ENCODE measurements around the gene WFDC13. TPM values are rescaled to one million over a fixed set of nuclear protein-coding genes. Genes with fewer than 3 reads are reported as not detected.
A peak's percentile ranks its signal among the peaks of the same experiment; 100 is the strongest.

WFDC13 gene
- total RNA-seq, 2 donors from 2014 or later, result not detected

GRCh38 chr20:45735552-45735951 lies 33.7 kb downstream of the WFDC13 start:
- no peak for ATAC-seq (replicated peaks)
- no peaks in the 10 kb centered on the region for H3K4me1 Mint-ChIP-seq
- H3K27me3 Mint-ChIP-seq, result peaks cover 22% of the 10 kb centered on the region
- H3K27ac Mint-ChIP-seq, result no peak overlapping the region
- no peaks in the 10 kb centered on the region for H3K36me3 Mint-ChIP-seq (ENCODE audit: low read depth)
- H3K4me3 Mint-ChIP-seq, result no peak overlapping the region
- H3K9me3 Mint-ChIP-seq, result peaks cover 9% of the 10 kb centered on the region

GRCh38 chr20:45735988-45736387 lies 34.1 kb downstream of the WFDC13 start:
- Mint-ChIP-seq H3K9me3 (peaks cover 6% of the 10 kb centered on the region), H3K4me3 (no peak overlapping the region), H3K27ac (no peak overlapping the region), H3K27me3 (peaks cover 20% of the 10 kb centered on the region), H3K36me3 (ENCODE audit: low read depth) (no peaks in the 10 kb centered on the region), H3K4me1 (no peaks in the 10 kb centered on the region)
- ATAC-seq (replicated peaks), result no peak

DNA sequence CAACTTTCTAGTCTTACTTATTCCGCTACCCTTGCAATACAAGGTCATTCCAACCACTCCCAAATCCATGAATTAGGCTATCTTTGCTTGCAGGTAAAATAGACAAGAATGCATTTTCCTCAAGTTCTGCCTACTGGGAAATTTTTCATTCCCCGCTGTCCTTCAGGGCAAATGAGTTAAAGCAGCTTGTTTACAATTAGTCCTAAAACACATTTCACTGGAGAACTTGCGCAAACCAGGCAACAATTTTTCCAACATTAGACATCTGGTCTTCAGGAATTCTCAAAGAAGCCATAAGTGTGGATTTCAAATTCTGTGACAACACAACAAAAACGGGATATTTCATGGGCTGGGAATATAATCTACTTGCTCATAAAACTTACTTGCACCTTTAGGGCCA lies 40.8 kb downstream of the WFDC13 start:
- peaks cover 14% of the 10 kb centered on the region for H3K27me3 Mint-ChIP-seq
- no peak for ATAC-seq (replicated peaks)
- H3K4me1 Mint-ChIP-seq, result no peaks in the 10 kb centered on the region
- no peak overlapping the region for H3K27ac Mint-ChIP-seq
- H3K9me3 Mint-ChIP-seq, result no peaks in the 10 kb centered on the region
- H3K4me3 Mint-ChIP-seq, result no peak overlapping the region
- no peaks in the 10 kb centered on the region for H3K36me3 Mint-ChIP-seq (ENCODE audit: low read depth)

DNA sequence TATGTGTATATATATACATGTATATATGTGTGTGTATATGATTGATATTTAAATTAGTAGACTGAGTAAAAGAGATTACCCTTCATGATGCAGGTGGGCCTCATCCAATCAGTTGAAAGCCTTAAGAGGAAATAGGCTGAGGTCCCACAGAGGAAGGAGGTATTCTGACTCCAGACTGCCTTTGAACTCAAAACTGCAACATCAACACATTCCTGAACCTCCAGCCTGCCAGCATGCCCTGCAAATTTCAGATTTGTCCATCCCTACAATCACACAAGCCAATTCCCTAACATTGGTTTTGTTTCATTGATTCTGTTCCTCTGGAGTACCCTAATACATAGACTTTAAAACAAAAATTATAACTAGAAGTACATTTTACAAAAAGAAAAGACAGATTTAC lies 43.2 kb downstream of the WFDC13 start:
- no peak overlapping the region for H3K4me3 Mint-ChIP-seq
- no peaks in the 10 kb centered on the region for H3K9me3 Mint-ChIP-seq
- peaks cover 26% of the 10 kb centered on the region for H3K27me3 Mint-ChIP-seq
- no peaks in the 10 kb centered on the region for H3K4me1 Mint-ChIP-seq
- H3K27ac Mint-ChIP-seq, result no peak overlapping the region
- no peaks in the 10 kb centered on the region for H3K36me3 Mint-ChIP-seq (ENCODE audit: low read depth)
- ATAC-seq (replicated peaks), result no peak

GRCh38 chr20:45751721-45752120 lies 49.9 kb downstream of the WFDC13 start:
- no peaks in the 10 kb centered on the region for H3K36me3 Mint-ChIP-seq (ENCODE audit: low read depth)
- peak overlapping the region; percentile 6 for H3K4me3 Mint-ChIP-seq
- peaks cover 36% of the 10 kb centered on the region for H3K27me3 Mint-ChIP-seq
- H3K9me3 Mint-ChIP-seq, result peaks cover 4% of the 10 kb centered on the region
- peaks cover 13% of the 10 kb centered on the region for H3K4me1 Mint-ChIP-seq
- peak; percentile 70 for ATAC-seq (replicated peaks)
- H3K27ac Mint-ChIP-seq, result peak overlapping the region; percentile 45

GRCh38 chr20:45752746-45753145 lies 50.9 kb downstream of the WFDC13 start:
- Mint-ChIP-seq H3K27ac (peak overlapping the region; percentile 45), H3K27me3 (peaks cover 30% of the 10 kb centered on the region), H3K4me1 (peaks cover 13% of the 10 kb centered on the region), H3K4me3 (peak overlapping the region; percentile 6), H3K36me3 (ENCODE audit: low read depth) (no peaks in the 10 kb centered on the region), H3K9me3 (peaks cover 4% of the 10 kb centered on the region)
- ATAC-seq (replicated peaks), result peak; percentile 86

DNA sequence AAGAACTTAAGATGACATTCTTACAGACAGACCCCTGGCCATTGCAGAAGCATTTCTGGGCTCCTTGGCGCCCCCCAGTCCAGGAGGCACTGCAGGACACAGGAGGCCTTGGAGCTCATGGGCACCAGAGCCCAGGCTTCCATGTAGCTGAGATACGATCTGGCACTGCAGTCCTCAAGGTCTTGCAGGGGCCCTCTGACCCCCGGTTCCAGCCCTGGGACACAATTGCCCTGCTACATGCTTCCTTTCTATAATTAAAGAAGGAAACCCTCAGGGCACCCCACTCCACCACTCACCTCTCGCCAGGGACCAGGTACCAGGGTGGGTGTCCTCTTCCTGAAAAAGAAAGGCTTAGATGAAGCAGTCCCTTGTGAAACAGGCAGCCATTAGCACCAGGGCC lies 56.3 kb downstream of the WFDC13 start:
- no peaks in the 10 kb centered on the region for H3K4me1 Mint-ChIP-seq
- no peak overlapping the region for H3K27ac Mint-ChIP-seq
- no peaks in the 10 kb centered on the region for H3K36me3 Mint-ChIP-seq (ENCODE audit: low read depth)
- no peak for ATAC-seq (replicated peaks)
- no peak overlapping the region for H3K4me3 Mint-ChIP-seq
- peaks cover 4% of the 10 kb centered on the region for H3K9me3 Mint-ChIP-seq
- peaks cover 23% of the 10 kb centered on the region for H3K27me3 Mint-ChIP-seq

Other genes with a start within 250 kb of the WFDC13 start
- gene WFDC2, start 232.3 kb upstream of the WFDC13 start, total RNA-seq, result 1 to 10 TPM in 1 of 2 donors, not detected in 1; 3.5 TPM
- not detected for gene SPINT3, start 186.4 kb upstream of the WFDC13 start, total RNA-seq
- not detected for gene WFDC6, start 162.6 kb upstream of the WFDC13 start, total RNA-seq
- gene EPPIN, start 154.6 kb upstream of the WFDC13 start, total RNA-seq, result not detected
- gene WFDC8, start 122.8 kb upstream of the WFDC13 start, total RNA-seq, result not detected
- gene WFDC10A, start 72.3 kb upstream of the WFDC13 start, total RNA-seq, result not detected
- gene WFDC9, start 70.8 kb upstream of the WFDC13 start, total RNA-seq, result not detected
- not detected for gene WFDC11, start 31.8 kb upstream of the WFDC13 start, total RNA-seq
- gene WFDC10B, start 3.0 kb downstream of the WFDC13 start, total RNA-seq, result not detected
- gene SPINT4, start 20.3 kb downstream of the WFDC13 start, total RNA-seq, result not detected
- not detected for gene WFDC3, start 89.8 kb downstream of the WFDC13 start, total RNA-seq
- 10 to 100 TPM; 13.0 to 26.2 TPM for gene DNTTIP1, start 89.9 kb downstream of the WFDC13 start, total RNA-seq
- gene UBE2C, start 110.6 kb downstream of the WFDC13 start, total RNA-seq, result 100 to 1,000 TPM; 209 to 224 TPM
- gene TNNC2, start 125.3 kb downstream of the WFDC13 start, total RNA-seq, result under 1 TPM in 1 of 2 donors, not detected in 1; 0.37 TPM
- gene SNX21, start 131.8 kb downstream of the WFDC13 start, total RNA-seq, result 1 to 10 TPM; 2.2 to 2.6 TPM
- 10 to 100 TPM; 21.4 to 23.2 TPM for gene ACOT8, start 155.4 kb downstream of the WFDC13 start, total RNA-seq
- gene ZSWIM3, start 155.6 kb downstream of the WFDC13 start, total RNA-seq, result 1 to 10 TPM; 7.1 to 7.6 TPM
- gene ZSWIM1, start 179.2 kb downstream of the WFDC13 start, total RNA-seq, result 10 to 100 TPM in 1 of 2 donors, 1 to 10 TPM in 1; 7.8 to 16.0 TPM
- under 1 TPM; 0.69 to 0.74 TPM for gene SPATA25, start 185.6 kb downstream of the WFDC13 start, total RNA-seq
- gene NEURL2, start 189.2 kb downstream of the WFDC13 start, total RNA-seq, result 1 to 10 TPM; 1.7 to 2.1 TPM
- gene CTSA, start 189.3 kb downstream of the WFDC13 start, total RNA-seq, result 100 to 1,000 TPM; 117 to 152 TPM
- 10 to 100 TPM in 1 of 2 donors, 1 to 10 TPM in 1; 6.6 to 12.1 TPM for gene PLTP, start 210.1 kb downstream of the WFDC13 start, total RNA-seq
- 10 to 100 TPM; 33.1 to 34.3 TPM for gene PCIF1, start 232.6 kb downstream of the WFDC13 start, total RNA-seq